HEK293 (cell line): Measurements from ENCODE around the gene PDZK1IP1.

Experiments used
- CTCF ChIA-PET: fragments of 350-600 bp; formaldehyde crosslinking; extraction: SDS; loops from one replicate; lab custom pipeline; 2021; ENCODE audit warnings: antibody characterized with exemption; lab: Yijun Ruan, JAX
- POLR2A ChIA-PET: fragments of 300-600 bp; formaldehyde crosslinking; extraction: SDS; loops from one replicate; lab custom pipeline; 2020; ENCODE audit warnings: antibody characterized with exemption, inconsistent platforms; lab: Yijun Ruan, JAX
- H3K27ac ChIP-seq: fragments of 200-500 bp; sonication (Bioruptor generic); 2 replicates; pipeline ENCODE4 v1.5.1; 2014; ENCODE audit warnings: low read depth, low read length, control low read depth, inconsistent platforms; ENCODE audit errors: extremely low read depth
- H3K36me3 ChIP-seq, 2 experiments: fragments of 200-500 bp in 1 of 2; sonication (Bioruptor generic) in 1 of 2; 1 replicate in 1 of 2; 2 replicates in 1 of 2; pipeline ENCODE4 v1.5.1; 2014 to 2017; ENCODE audit warnings: inconsistent platforms in 2 of 2, low read length in 2 of 2; ENCODE audit not compliant: control insufficient read depth in 2 of 2, insufficient read depth in 1 of 2
- H3K4me1 ChIP-seq: fragments of 200-500 bp; sonication (Bioruptor generic); 2 replicates; pipeline ENCODE4 v1.5.1; 2014; ENCODE audit warnings: mild to moderate bottlenecking, low read length, inconsistent platforms; ENCODE audit not compliant: control insufficient read depth, insufficient read depth
- H3K4me3 ChIP-seq: 2 replicates; pipeline ENCODE4 v1.5.1; 2011; ENCODE audit warnings: low read depth, mild to moderate bottlenecking, control low read depth, low read length, moderate library complexity
- H3K9me3 ChIP-seq: fragments of 200-500 bp; sonication (Bioruptor generic); 2 replicates; pipeline ENCODE4 v1.5.1; 2014; ENCODE audit warnings: low read depth, low read length, inconsistent platforms; ENCODE audit not compliant: control insufficient read depth, insufficient read depth
- CTCF ChIP-seq: fragments of 450-650 bp; formaldehyde crosslinking; IDR thresholded peaks from 2 replicates; pipeline ENCODE4 v1.5.1; 2016; ENCODE audit warnings: missing biosample characterization, missing genetic modification characterization
- GLI2 ChIP-seq: fragments of 450-650 bp; formaldehyde crosslinking; IDR thresholded peaks from 2 replicates; pipeline ENCODE4; 2017; ENCODE audit warnings: missing biosample characterization, missing genetic modification characterization, low read depth, borderline replicate concordance
- KLF10 ChIP-seq: fragments of 450-650 bp; IDR thresholded peaks from 2 replicates; pipeline ENCODE4 v1.5.1; 2018; ENCODE audit warnings: missing biosample characterization, mild to moderate bottlenecking, missing genetic modification characterization
- KLF9 ChIP-seq: fragments of 450-650 bp; formaldehyde crosslinking; IDR thresholded peaks from 2 replicates; pipeline ENCODE4 v1.5.1; 2016; ENCODE audit warnings: missing biosample characterization, missing genetic modification characterization, low read depth
- PRDM4 ChIP-seq: fragments of 450-650 bp; formaldehyde crosslinking; IDR thresholded peaks from 2 replicates; pipeline ENCODE4 v1.5.1; 2017; ENCODE audit warnings: missing biosample characterization, missing genetic modification characterization
- ZNF214 ChIP-seq: fragments of 450-650 bp; formaldehyde crosslinking; IDR thresholded peaks from 2 replicates; pipeline ENCODE4 v1.5.1; 2017; ENCODE audit warnings: missing biosample characterization, mild to moderate bottlenecking, missing genetic modification characterization, borderline replicate concordance
- ZNF292 ChIP-seq: fragments of 450-650 bp; formaldehyde crosslinking; IDR thresholded peaks from 2 replicates; pipeline ENCODE4 v1.5.1; 2016; ENCODE audit warnings: low read depth, missing biosample characterization, missing genetic modification characterization, borderline replicate concordance
- ZNF416 ChIP-seq: fragments of 450-650 bp; formaldehyde crosslinking; IDR thresholded peaks from 2 replicates; pipeline ENCODE4 v1.5.1; 2016; ENCODE audit warnings: missing biosample characterization, missing genetic modification characterization
- ZNF423 ChIP-seq: fragments of 450-650 bp; formaldehyde crosslinking; IDR thresholded peaks from 2 replicates; pipeline ENCODE4 v1.5.1; 2016; ENCODE audit warnings: missing biosample characterization, missing genetic modification characterization
- ZNF585B ChIP-seq: fragments of 450-650 bp; formaldehyde crosslinking; IDR thresholded peaks from 2 replicates; pipeline ENCODE4 v1.5.1; 2016; ENCODE audit warnings: missing biosample characterization, missing genetic modification characterization
- ZNF654 ChIP-seq: fragments of 450-650 bp; formaldehyde crosslinking; IDR thresholded peaks from 2 replicates; pipeline ENCODE4 v1.5.1; 2016; ENCODE audit warnings: low read depth, missing biosample characterization, missing genetic modification characterization
- ZNF677 ChIP-seq: fragments of 450-650 bp; IDR thresholded peaks from 2 replicates; pipeline ENCODE4 v1.5.0; 2018; ENCODE audit warnings: missing biosample characterization, mild to moderate bottlenecking, missing genetic modification characterization, moderate library complexity
- ZNF692 ChIP-seq: fragments of 450-650 bp; formaldehyde crosslinking; IDR thresholded peaks from 2 replicates; pipeline ENCODE4 v1.5.1; 2016; ENCODE audit warnings: missing biosample characterization, missing genetic modification characterization
- ZNF701 ChIP-seq: fragments of 450-650 bp; formaldehyde crosslinking; IDR thresholded peaks from 2 replicates; pipeline ENCODE4 v1.5.1; 2016; ENCODE audit warnings: missing biosample characterization, missing genetic modification characterization
- ZNF785 ChIP-seq: fragments of 450-650 bp; formaldehyde crosslinking; IDR thresholded peaks from 2 replicates; pipeline ENCODE4 v1.5.1; 2016; ENCODE audit warnings: missing biosample characterization, missing genetic modification characterization
- TF ChIP-seq, protein P1 (sequence below): fragments of 450-650 bp; formaldehyde crosslinking; IDR thresholded peaks from 2 replicates; pipeline ENCODE4 v1.5.1; 2016; ENCODE audit warnings: missing biosample characterization, missing genetic modification characterization

PDZK1IP1 gene

GRCh38 chr1:47192458-47193384 is 2.9 kb upstream of the PDZK1IP1 start (continued):
- peak; percentile 72 for TF ChIP-seq ZNF692 (tag by site-specific recombination)
- no peak for TF ChIP-seq ZNF214 (tag by site-specific recombination)
- no peak for TF ChIP-seq ZNF292 (tag by site-specific recombination)
- TF ChIP-seq, protein P1, sequence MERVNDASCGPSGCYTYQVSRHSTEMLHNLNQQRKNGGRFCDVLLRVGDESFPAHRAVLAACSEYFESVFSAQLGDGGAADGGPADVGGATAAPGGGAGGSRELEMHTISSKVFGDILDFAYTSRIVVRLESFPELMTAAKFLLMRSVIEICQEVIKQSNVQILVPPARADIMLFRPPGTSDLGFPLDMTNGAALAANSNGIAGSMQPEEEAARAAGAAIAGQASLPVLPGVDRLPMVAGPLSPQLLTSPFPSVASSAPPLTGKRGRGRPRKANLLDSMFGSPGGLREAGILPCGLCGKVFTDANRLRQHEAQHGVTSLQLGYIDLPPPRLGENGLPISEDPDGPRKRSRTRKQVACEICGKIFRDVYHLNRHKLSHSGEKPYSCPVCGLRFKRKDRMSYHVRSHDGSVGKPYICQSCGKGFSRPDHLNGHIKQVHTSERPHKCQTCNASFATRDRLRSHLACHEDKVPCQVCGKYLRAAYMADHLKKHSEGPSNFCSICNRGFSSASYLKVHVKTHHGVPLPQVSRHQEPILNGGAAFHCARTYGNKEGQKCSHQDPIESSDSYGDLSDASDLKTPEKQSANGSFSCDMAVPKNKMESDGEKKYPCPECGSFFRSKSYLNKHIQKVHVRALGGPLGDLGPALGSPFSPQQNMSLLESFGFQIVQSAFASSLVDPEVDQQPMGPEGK (tag by site-specific recombination): peak; percentile 33
- peak; percentile 87 for TF ChIP-seq CTCF

DNA sequence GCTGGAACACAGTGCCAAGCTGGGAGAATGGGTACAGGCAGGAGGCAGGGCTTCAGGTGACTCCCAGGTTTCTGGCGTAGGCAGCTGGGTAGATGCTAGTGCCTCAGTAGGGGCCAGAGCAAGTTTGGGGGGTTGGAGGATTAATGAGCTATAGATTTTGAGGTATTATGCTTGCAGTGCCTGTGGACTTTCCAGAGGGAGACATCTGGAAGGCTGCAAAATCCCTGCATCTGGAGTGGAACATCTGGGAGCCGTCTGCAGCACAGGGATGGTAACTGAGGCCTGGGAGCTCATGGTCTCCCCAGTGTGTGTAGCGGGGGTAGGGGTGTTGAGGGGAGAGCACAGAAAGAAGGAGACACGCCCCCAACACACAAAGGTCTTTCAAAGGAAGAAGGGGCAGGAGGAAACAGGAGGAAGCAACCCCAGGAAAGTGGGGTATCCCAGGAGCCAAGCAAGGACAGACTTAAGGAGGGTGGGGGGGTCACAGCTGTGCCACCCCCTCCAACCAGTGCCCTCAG is 2.2 kb upstream of the PDZK1IP1 start:
- TF ChIP-seq ZNF701 (tag by site-specific recombination) (no peak), KLF9 (tag by site-specific recombination) (0 out of 2 replicates have a peak, but pooled peaks have one; percentile 20), PRDM4 (tag by site-specific recombination) (no peak)
- Histone ChIP-seq H3K27ac (no peak overlapping the region), H3K4me1 (no peaks in the 10 kb centered on the region), H3K9me3 (no peaks in the 10 kb centered on the region), H3K36me3 (no peaks in the 10 kb centered on the region), H3K4me3 (no peak overlapping the region)
- CTCF ChIA-PET: interaction anchor here (0.7 to 7.8 kb wide), 23 partner anchors 7 to 587 kb away, joined by 3 to 136 read pairs (median 6); no protein-coding TSS in a partner anchor
- POLR2A ChIA-PET: no interaction called here

GRCh38 chr1:47190857-47191256 is 1.0 kb upstream of the PDZK1IP1 start:
- ChIA-PET POLR2A (no interaction called here), CTCF (interaction anchor here (0.6 to 7.8 kb wide), 6 partner anchors 9 to 853 kb away, joined by 3 to 136 read pairs (median 8); no protein-coding TSS in a partner anchor)
- H3K27ac ChIP-seq: no peak overlapping the region
- H3K36me3 ChIP-seq: no peaks in the 10 kb centered on the region
- TF ChIP-seq ZNF677 (tag by site-specific recombination) (no peak), GLI2 (tag by site-specific recombination) (no peak), ZNF654 (no peak), ZNF585B (tag by site-specific recombination) (no peak), ZNF416 (tag by site-specific recombination) (no peak), KLF10 (no peak), ZNF423 (no peak), ZNF785 (tag by site-specific recombination) (no peak)
- no peaks in the 10 kb centered on the region for H3K9me3 ChIP-seq
- H3K4me1 ChIP-seq: no peaks in the 10 kb centered on the region
- no peak overlapping the region for H3K4me3 ChIP-seq
